H54 (cell line): ENCODE measurements around the gene SDSL.

Experiments
- DNase-seq: peaks from one replicate; pipeline ENCODE4 v3.0.0; 2011; ENCODE audit warnings: low spot score, mixed read lengths; ENCODE audit not compliant: insufficient read length
- FAIRE-seq: peaks from 3 replicates; lab custom pipeline; 2011; peaks lifted over from hg19 to GRCh38; lab: Jason Lieb, UNC
- POLR2A ChIP-seq: IDR thresholded peaks from 2 replicates; pipeline ENCODE4 v1.6.1; 2011; ENCODE audit warnings: low read depth, mild to moderate bottlenecking, low read length

The SDSL gene

GRCh38 chr12:113401066-113402000 lies 20.8 kb upstream of the SDSL start:
- DNase-seq (no peak), FAIRE-seq (no peak)
- no peak for TF ChIP-seq POLR2A

DNA sequence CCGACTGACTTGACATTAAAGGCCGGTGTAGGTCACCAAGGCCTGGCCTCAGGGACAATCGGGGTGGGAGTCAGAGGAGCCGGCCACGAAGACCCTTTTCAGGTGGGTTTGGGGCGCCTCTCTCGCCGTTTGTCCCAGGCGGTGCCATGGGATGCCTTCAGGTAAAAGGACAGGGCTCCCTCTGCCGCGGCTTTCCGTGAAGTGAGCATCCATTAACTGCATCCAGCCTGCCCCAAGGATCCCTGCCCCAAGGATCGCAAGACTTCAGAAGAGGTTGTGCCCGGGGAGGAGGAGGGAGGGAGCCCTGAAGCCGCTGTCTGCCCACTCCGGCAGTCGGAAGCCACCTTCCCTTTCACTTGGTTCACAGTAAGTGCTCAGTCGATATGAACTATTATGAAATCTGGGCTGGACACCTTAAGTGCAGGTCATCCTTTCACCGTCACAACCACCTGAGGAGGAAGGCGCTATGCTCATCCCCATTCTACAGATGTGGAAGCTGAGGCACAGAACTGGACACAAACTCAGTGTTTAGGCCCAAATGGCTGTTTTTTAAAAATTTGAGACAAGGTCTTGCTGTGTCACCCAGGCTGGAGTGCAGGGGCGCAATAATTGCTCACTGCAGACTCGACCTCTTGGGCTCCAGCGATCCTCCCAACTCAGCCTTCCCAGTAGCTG lies 19.5 kb upstream of the SDSL start:
- no peak for TF ChIP-seq POLR2A
- FAIRE-seq (no peak), DNase-seq (no peak)

DNA sequence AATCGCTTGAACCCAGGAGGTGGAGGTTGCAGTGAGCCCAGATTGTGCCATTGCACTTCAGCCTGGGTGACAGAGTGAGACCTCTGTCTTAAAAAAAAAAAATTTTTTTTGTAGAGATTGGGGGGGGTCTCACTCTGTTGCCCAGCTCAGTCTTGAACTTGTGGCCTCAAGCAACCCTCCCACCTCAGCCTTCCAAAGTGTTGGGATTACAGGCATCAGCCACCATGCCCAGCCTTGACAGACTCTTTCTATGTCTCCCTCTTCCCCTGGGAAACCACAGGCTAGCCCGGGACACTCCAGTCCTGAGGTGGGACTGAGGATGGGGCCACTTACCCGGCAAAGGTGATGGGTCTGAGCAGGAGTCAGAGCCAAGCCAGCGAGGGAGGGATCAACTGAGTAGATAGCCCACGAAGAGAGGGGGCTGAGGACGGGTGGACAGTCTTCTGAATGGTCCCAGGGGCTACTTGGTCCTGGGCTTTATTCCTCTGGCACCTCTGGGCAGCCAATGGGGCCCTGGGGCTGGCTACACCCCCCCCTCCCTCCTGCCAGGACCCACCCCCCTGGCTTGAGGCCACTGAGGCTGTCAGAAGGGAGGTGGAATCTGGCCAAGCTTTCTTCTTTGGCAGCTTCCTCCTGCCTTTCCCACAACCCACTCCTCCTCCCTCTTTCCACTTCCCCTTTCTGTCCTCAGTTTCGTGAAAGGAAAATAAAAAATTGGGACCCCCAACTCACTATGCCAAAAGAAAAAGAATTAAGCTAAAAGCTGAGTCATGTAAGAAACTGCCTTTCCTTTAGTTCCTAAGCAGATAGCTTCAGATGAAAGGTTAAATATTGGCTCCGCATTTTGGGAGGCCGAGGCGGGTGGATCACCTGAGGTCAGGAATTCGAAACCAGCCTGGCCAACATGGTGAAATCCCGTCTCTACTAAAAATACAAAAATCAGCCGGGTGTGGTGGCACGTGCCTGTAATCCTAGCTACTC lies 18.5 kb upstream of the SDSL start, which contains the start of gene SDS:
TSS of gene SDS (minus strand) at position 453 of the 981 bp plus-strand sequence. CDS start 4,179 bp downstream, outside the sequence.
- FAIRE-seq (no peak), DNase-seq (no peak)
- no peak for TF ChIP-seq POLR2A

DNA sequence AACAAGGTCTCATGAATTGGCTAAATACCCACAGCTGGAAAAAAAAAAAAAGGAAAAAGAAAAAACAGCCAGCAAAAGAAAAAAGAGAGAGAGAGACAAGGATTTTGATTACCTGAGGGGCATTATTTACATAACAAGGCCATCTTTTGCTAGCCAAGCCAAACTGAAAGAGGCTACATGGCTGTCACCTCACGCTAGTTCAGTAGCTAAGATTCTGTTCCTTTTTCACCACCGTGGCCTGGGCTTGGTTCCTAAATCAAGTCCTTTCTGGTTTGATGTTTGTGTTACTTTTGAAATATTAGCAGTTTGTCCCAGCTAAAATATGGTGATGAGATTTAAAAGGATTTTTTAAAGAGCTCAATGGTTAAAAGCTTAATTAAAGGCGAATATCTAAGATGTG lies 16.5 kb upstream of the SDSL start:
- DNase-seq (no peak), FAIRE-seq (no peak)
- no peak for TF ChIP-seq POLR2A

GRCh38 chr12:113407931-113408600 lies 14.1 kb upstream of the SDSL start:
- FAIRE-seq, result no peak
- no peak for TF ChIP-seq POLR2A
- no peak for DNase-seq

GRCh38 chr12:113408756-113409298 lies 13.4 kb upstream of the SDSL start:
- FAIRE-seq (no peak), DNase-seq (no peak)
- TF ChIP-seq POLR2A, result no peak

DNA sequence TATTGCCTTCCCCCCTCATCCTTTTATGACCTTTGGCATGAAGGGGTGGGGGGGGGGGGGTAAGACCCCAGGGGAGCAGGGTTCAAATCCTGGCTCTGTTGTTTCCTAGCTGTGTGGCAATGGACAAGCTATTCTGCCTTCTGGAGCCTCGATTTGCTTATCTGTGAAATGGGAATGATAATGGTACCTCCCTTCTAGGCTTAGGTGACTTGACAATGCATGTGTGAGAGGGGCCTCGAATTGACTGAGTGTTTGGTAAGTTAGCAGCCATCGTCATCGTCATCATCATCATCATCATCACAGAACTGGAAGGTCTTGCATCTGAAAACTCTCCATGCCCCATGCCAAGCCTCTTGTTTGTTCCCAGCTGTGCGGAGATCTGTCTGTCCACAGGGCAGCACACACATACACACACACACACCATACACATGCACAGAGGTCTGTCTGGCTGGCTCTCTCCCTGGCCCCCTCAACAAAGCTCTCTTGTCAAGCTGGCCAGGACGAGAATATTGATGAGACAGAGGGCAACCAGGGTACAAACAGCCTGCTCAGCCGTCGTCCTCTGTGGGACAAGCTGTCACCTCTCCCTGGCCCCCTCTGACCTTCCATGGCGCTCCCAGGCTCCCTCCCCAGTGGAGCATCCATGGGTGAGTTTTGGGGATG lies 12.6 kb upstream of the SDSL start:
- no peak for TF ChIP-seq POLR2A
- no peak for DNase-seq
- no peak for FAIRE-seq

GRCh38 chr12:113413488-113413939 lies 8.7 kb upstream of the SDSL start:
- FAIRE-seq, result no peak
- DNase-seq, result no peak
- no peak for TF ChIP-seq POLR2A

GRCh38 chr12:113414519-113415038 lies 7.6 kb upstream of the SDSL start:
- TF ChIP-seq POLR2A, result no peak
- DNase-seq, result no peak
- no peak for FAIRE-seq

- no peak for TF ChIP-seq POLR2A
- FAIRE-seq (no peak), DNase-seq (no peak)
These were observed 6.0 kb upstream of the SDSL start for GRCh38 chr12:113416091-113416754.

DNA sequence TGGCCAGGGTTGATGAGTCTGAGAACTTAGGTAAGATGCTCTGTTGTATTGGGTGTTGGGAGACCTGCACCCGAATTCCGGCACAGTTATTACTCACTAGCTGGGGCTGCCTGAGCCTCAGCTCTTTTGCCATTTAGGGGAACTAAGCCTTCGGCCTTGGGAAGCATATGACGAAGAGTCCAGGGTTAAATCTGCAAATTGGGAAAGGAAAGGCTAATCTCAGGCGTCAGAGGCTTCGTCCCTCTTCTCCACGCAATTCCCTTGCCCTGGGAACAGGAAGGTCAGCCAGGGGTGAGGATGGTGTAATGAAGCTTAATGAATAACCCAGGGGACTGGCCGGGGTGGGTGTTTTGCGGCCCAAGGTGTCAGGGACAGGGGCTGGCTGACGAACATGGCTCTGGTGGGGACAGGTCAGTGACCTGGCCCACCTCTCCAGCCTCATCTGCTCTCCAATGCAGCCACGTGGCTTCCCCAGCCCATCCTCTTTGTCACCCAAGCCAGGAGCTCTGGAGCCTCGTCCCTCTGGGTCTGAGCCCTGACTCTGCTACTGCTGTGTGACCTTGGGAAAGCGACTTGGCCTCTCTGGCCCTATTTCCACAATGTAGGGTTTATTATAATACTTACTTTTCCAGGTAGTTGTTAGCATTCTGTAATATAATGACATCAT lies 3.8 kb upstream of the SDSL start:
- no peak for TF ChIP-seq POLR2A
- DNase-seq, result no peak
- no peak for FAIRE-seq
